ENCODE measurements around the gene TRA2B. TPM values are rescaled to one million over a fixed set of nuclear protein-coding genes. Genes with fewer than 3 reads are reported as not detected.

The TRA2B gene
- total RNA-seq, 1 experiment from 2014 or later = 328 TPM

DNA sequence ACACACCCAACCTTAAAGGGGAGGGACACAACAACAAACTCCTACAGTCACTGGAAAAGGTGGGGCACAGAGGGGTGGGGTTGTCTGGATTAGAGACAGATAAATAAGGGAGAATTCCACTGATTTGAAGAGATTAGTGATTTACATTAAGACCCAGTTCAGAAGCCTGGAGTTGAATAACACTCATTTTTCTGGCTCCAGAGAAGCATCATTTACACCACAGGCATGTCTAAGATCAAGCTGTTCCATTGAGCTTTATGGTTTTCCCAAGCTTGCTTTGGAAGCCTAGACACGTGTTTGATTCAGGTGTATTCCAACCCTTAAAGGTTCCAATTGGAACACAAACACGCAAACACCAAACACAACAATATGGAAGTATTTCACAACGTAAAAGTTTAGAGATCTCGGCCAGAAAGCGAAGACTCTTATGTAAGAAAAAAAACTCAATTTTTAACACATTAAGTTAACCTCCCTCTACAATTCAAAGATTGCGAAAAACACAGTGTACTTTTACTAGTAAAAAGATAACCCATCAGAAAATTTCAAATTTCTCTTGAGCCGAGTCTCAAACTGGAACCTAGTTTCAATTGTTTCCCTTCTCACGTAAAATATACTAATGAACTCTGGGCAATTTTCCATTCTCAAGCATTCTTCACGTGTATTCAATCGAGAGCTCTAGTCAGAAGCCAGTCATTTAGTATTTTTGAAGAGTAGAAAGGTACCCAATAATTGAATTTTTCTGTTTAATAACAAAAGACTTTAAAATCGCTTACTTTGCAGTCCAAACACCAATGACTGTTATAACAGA lies 2.1 kb downstream of the TRA2B start:
- H3K4me1 ChIP-seq (ENCODE audit: low read length) = peaks cover 59% of the 10 kb centered on the region
- no peaks in the 10 kb centered on the region for H3K9me3 ChIP-seq (ENCODE audit: low read length)
- peaks cover 65% of the 10 kb centered on the region for H4K20me1 ChIP-seq (ENCODE audit: insufficient read depth, low read depth, low read length)
- peak; percentile 56 for DNase-seq
- H3K9me2 ChIP-seq (replicated peaks; ENCODE audit: insufficient read depth, low read length) = no peaks in the 10 kb centered on the region
- no peaks in the 10 kb centered on the region for H3K27me3 ChIP-seq (ENCODE audit: low read length)
- peaks cover 72% of the 10 kb centered on the region for H3K79me2 ChIP-seq (ENCODE audit: low read length)
- H3K4me3 ChIP-seq (ENCODE audit: low read length) = peak overlapping the region; percentile 80
- H3K36me3 ChIP-seq (ENCODE audit: insufficient read depth, low read length) = peaks cover 63% of the 10 kb centered on the region
- H3K27ac ChIP-seq (ENCODE audit: low read length) = peak overlapping the region; percentile 94
- peak overlapping the region; percentile 99 for H3K9ac ChIP-seq (ENCODE audit: low read length)
- H3K4me2 ChIP-seq (ENCODE audit: low read depth, low read length, poor library complexity, severe bottlenecking) = peak overlapping the region; percentile 94
- H2AFZ ChIP-seq (ENCODE audit: low read length) = no peak overlapping the region

DNA sequence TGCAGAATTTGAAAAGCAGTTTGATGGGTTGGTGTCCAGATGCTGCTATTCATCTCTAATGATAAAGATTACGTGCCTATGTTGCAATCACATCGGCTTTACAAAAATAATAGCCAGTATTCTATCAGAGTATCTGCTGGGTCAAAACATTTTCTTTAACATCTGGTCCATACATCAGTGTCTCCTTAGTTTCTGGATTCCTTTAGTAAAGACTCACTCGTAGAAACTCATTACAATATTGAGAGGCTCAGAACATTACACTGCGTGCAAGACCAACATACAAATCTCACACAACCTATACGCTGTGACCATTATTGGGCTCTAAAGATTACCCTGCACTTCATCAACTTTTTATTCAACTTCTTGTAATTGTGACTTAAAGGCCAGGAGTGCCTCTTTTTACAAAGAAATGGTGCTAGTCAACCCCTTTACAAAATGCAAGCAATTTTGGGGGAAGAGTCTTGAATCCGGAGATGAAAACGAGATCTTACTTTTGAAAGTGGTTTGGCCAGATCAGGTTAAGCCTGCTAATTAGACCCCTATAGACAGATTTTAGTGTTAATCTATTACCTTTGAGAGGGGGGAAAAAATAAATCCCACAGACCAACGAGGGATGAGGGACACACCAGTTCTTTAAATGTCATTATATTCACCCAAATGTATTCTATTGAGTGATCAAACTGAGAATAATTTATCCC lies 2.9 kb downstream of the TRA2B start:
- Histone ChIP-seq H2AFZ (ENCODE audit: low read length) (no peak overlapping the region), H4K20me1 (ENCODE audit: insufficient read depth, low read depth, low read length) (peaks cover 72% of the 10 kb centered on the region), H3K4me1 (ENCODE audit: low read length) (peaks cover 66% of the 10 kb centered on the region), H3K9me2 (replicated peaks; ENCODE audit: insufficient read depth, low read length) (no peaks in the 10 kb centered on the region), H3K79me2 (ENCODE audit: low read length) (peaks cover 79% of the 10 kb centered on the region), H3K27me3 (ENCODE audit: low read length) (no peaks in the 10 kb centered on the region), H3K27ac (ENCODE audit: low read length) (no peak overlapping the region), H3K9ac (ENCODE audit: low read length) (peak overlapping the region; percentile 99), H3K4me2 (ENCODE audit: low read depth, low read length, poor library complexity, severe bottlenecking) (peak overlapping the region; percentile 94), H3K36me3 (ENCODE audit: insufficient read depth, low read length) (peaks cover 70% of the 10 kb centered on the region), H3K9me3 (ENCODE audit: low read length) (no peaks in the 10 kb centered on the region), H3K4me3 (ENCODE audit: low read length) (peak overlapping the region; percentile 80)
- peak; percentile 51 for DNase-seq

DNA sequence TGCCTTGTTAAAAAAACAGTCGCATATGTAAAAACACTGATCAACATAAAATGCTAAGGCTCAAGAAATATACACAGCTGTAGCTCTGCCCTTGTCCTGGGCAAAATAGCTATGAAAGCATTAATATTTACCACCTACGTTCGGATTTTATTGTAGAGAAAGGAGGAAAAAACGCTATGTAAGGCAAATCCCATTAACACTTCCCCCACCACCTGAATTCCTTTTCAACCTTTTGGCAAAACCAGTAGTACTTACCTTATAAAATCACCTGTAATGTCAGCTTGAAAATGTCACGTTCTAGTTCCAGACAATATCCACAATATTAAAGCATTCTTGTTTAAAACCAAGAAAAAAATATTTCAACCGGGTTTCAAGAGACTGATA lies 3.6 kb downstream of the TRA2B start:
- H3K4me2 ChIP-seq (ENCODE audit: low read depth, low read length, poor library complexity, severe bottlenecking) = peak overlapping the region; percentile 94
- peaks cover 87% of the 10 kb centered on the region for H3K79me2 ChIP-seq (ENCODE audit: low read length)
- no peaks in the 10 kb centered on the region for H3K27me3 ChIP-seq (ENCODE audit: low read length)
- peaks cover 74% of the 10 kb centered on the region for H3K4me1 ChIP-seq (ENCODE audit: low read length)
- H3K4me3 ChIP-seq (ENCODE audit: low read length) = peak overlapping the region; percentile 80
- no peak overlapping the region for H2AFZ ChIP-seq (ENCODE audit: low read length)
- H3K9me2 ChIP-seq (replicated peaks; ENCODE audit: insufficient read depth, low read length) = no peaks in the 10 kb centered on the region
- no peak overlapping the region for H3K27ac ChIP-seq (ENCODE audit: low read length)
- H3K9ac ChIP-seq (ENCODE audit: low read length) = peak overlapping the region; percentile 99
- peaks cover 80% of the 10 kb centered on the region for H4K20me1 ChIP-seq (ENCODE audit: insufficient read depth, low read depth, low read length)
- peaks cover 78% of the 10 kb centered on the region for H3K36me3 ChIP-seq (ENCODE audit: insufficient read depth, low read length)
- DNase-seq = no peak
- H3K9me3 ChIP-seq (ENCODE audit: low read length) = no peaks in the 10 kb centered on the region

DNA sequence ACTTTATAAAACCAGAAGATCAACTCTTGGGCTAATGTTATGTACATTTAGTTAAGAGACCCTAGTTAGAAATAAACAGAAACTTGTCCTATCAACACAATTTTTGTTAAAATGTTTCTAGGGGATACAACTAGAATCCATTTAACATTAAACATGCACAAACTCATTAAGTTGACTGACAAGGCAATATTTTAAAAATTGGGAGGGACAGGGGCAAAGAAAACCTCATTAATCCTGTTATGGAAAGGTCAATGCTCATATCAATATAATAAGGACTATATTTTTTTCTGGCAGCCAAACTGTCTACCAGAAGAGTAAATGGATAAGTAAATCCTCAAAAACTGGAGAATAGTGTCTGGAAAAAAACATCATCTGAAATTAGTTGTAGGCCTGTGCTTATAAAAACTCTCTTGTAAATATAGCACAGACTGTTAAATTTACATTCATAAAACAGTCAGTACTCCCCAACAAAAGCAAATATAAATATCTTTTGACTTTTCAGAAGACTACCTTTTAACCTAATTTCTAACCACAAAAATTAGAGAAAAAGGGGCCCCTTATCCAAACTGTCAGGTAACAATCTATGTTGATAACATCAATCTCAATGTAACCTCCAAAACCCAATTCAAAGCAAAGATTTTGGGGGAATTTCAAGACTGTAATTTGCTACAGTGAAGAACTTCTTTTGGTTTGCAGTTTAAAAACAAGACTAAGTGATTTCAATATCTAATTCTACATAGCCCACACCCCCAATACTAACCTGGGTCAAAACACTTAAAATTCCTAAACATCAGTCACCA lies 4.2 kb downstream of the TRA2B start:
- no peaks in the 10 kb centered on the region for H3K27me3 ChIP-seq (ENCODE audit: low read length)
- peaks cover 86% of the 10 kb centered on the region for H4K20me1 ChIP-seq (ENCODE audit: insufficient read depth, low read depth, low read length)
- peak overlapping the region; percentile 99; the same call in 1 of the 2 replicates for H3K9ac ChIP-seq (ENCODE audit: low read length)
- peaks cover 93% of the 10 kb centered on the region for H3K79me2 ChIP-seq (ENCODE audit: low read length)
- peak overlapping the region; percentile 94 for H3K4me2 ChIP-seq (ENCODE audit: low read depth, low read length, poor library complexity, severe bottlenecking)
- peak overlapping the region; percentile 80 for H3K4me3 ChIP-seq (ENCODE audit: low read length)
- H3K27ac ChIP-seq (ENCODE audit: low read length) = no peak overlapping the region
- no peaks in the 10 kb centered on the region for H3K9me2 ChIP-seq (replicated peaks; ENCODE audit: insufficient read depth, low read length)
- peaks cover 80% of the 10 kb centered on the region for H3K4me1 ChIP-seq (ENCODE audit: low read length)
- peak; percentile 40 for DNase-seq
- no peak overlapping the region for H2AFZ ChIP-seq (ENCODE audit: low read length)
- peaks cover 84% of the 10 kb centered on the region for H3K36me3 ChIP-seq (ENCODE audit: insufficient read depth, low read length)
- H3K9me3 ChIP-seq (ENCODE audit: low read length) = no peaks in the 10 kb centered on the region

DNA sequence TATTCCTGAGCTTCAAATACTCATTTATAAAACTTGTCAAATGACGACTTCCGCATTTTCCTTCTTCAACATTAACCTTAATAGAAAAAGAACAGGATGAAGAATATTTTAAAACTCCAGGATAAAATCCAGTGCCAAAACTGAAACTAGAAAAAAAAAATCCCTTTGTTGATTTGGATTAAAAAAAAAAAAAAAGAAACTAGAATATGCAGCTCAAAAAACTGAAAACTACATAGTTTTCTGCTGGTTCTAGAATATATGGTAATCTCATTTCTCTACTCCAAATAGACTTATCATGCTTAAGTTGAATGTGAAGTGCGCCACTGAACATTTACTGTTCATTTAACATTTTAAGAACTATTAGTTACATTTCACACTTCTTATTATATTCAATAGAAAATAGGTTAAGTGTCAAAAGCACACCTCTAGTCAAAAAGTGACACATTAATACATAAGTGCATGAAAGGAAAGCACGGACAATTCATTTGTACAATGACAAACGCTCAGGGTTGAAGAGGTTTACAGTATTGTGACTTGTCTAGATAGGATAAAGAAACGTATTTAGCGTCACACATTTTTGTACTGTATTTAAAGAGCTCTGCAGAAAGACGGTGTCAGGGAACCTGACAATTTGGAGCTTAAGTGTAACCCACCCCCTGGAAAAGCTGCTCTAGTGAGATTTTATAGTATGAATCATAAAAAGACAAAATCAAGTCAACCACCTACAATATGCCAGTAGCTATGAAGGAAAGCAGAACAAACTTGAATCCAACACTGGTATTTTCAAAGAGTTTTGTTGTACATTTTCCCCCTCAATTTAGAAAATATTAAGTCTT lies 5.8 kb downstream of the TRA2B start:
- Histone ChIP-seq H3K9ac (ENCODE audit: low read length) (no peak overlapping the region), H3K4me3 (ENCODE audit: low read length) (peak overlapping the region; percentile 8; the same call in 1 of the 2 replicates), H3K9me3 (ENCODE audit: low read length) (no peaks in the 10 kb centered on the region), H3K4me2 (ENCODE audit: low read depth, low read length, poor library complexity, severe bottlenecking) (peak overlapping the region; percentile 94), H2AFZ (ENCODE audit: low read length) (no peak overlapping the region), H3K36me3 (ENCODE audit: insufficient read depth, low read length) (peaks cover 97% of the 10 kb centered on the region), H3K9me2 (replicated peaks; ENCODE audit: insufficient read depth, low read length) (no peaks in the 10 kb centered on the region), H4K20me1 (ENCODE audit: insufficient read depth, low read depth, low read length) (peaks cover 100% of the 10 kb centered on the region), H3K27ac (ENCODE audit: low read length) (no peak overlapping the region), H3K79me2 (ENCODE audit: low read length) (peaks cover 100% of the 10 kb centered on the region), H3K4me1 (ENCODE audit: low read length) (peaks cover 82% of the 10 kb centered on the region), H3K27me3 (ENCODE audit: low read length) (no peaks in the 10 kb centered on the region)
- DNase-seq = peak; percentile 38

DNA sequence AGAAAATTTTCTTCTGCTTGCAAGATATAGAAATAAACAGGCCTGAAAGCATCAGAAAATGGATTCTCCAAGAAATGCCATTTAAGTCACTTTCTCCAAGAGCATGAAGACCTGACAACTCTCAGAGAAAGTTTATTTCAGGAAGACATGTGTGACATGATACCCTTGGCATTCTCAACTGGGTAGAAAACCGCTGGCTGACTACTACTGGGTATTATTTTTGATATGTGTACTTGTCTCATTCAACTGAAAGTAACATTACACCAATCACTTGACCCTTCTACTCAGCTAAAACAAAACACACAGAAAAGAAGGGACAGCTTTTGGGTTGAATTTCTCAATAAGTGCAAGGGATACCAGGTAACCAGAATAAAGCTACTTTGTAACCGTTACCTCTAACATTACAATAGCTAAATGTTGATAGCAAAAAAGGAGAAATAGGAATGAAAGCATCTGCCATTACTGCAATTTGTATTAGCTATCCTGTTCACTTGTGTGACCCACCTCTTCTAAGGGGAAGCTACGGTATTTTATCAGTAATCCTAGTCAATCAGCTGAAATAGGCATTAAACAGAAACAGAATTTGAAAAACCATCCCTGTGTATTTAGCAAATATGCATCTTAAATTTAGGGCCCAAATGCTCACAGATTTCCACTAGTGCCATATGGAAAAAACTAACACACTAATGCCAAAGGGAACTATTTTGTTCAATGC lies 7.3 kb downstream of the TRA2B start:
- H3K36me3 ChIP-seq (ENCODE audit: insufficient read depth, low read length) = peaks cover 96% of the 10 kb centered on the region
- peak; percentile 40 for DNase-seq
- H3K9me2 ChIP-seq (replicated peaks; ENCODE audit: insufficient read depth, low read length) = no peaks in the 10 kb centered on the region
- H3K4me3 ChIP-seq (ENCODE audit: low read length) = no peak overlapping the region
- peaks cover 99% of the 10 kb centered on the region for H4K20me1 ChIP-seq (ENCODE audit: insufficient read depth, low read depth, low read length)
- H3K9me3 ChIP-seq (ENCODE audit: low read length) = no peaks in the 10 kb centered on the region
- H3K4me1 ChIP-seq (ENCODE audit: low read length) = peaks cover 76% of the 10 kb centered on the region
- H2AFZ ChIP-seq (ENCODE audit: low read length) = no peak overlapping the region
- no peaks in the 10 kb centered on the region for H3K27me3 ChIP-seq (ENCODE audit: low read length)
- H3K27ac ChIP-seq (ENCODE audit: low read length) = no peak overlapping the region
- peak overlapping the region; percentile 94 for H3K4me2 ChIP-seq (ENCODE audit: low read depth, low read length, poor library complexity, severe bottlenecking)
- H3K79me2 ChIP-seq (ENCODE audit: low read length) = peaks cover 99% of the 10 kb centered on the region
- H3K9ac ChIP-seq (ENCODE audit: low read length) = no peak overlapping the region

All from Karpas-422 (cell line).